Kidney (tissue), 14 donors: ENCODE measurements around the gene ASTN2. TPM values are rescaled to one million over a fixed set of nuclear protein-coding genes. Genes with fewer than 3 reads are reported as not detected.

Experiments
- DNase-seq, 5 donors: peaks; one replicate each; pipeline ENCODE4 v3.0.0-alpha.2; 2013 to 2020
- FAIRE-seq: peaks from 2 replicates; lab custom pipeline; 2012; peaks lifted over from hg19 to GRCh38; lab: Jason Lieb, UNC
- H3K27ac ChIP-seq, 2 donors: one replicate each; pipeline ENCODE4 v1.7.0; 2013; ENCODE audit warnings: low read depth in 2 of 2, low read length in 2 of 2, inconsistent platforms in 1 of 2
- H3K27me3 ChIP-seq: one replicate; pipeline ENCODE4 v1.7.1; 2013; ENCODE audit warnings: low read length, inconsistent platforms; ENCODE audit not compliant: control insufficient read depth, insufficient read depth
- H3K36me3 ChIP-seq, 3 donors: one replicate each; pipeline versions ENCODE4 v1.7.0 to v1.7.1; 2013; ENCODE audit warnings: low read length in 3 of 3, control low read depth in 1 of 3, inconsistent platforms in 1 of 3; ENCODE audit not compliant: insufficient read depth in 3 of 3, control insufficient read depth in 2 of 3
- H3K4me1 ChIP-seq, 3 donors: one replicate each; pipeline versions ENCODE4 v1.7.0 to v1.7.1; 2013; ENCODE audit warnings: low read length in 3 of 3, inconsistent platforms in 1 of 3, low read depth in 1 of 3; ENCODE audit not compliant: control insufficient read depth in 2 of 3, insufficient read depth in 2 of 3
- H3K4me3 ChIP-seq, 3 donors: one replicate each; pipeline versions ENCODE4 v1.7.0 to v1.8.1; 2013; ENCODE audit warnings: low read length in 3 of 3, control low read depth in 1 of 3, inconsistent platforms in 1 of 3
- H3K9ac ChIP-seq, 3 donors: one replicate each; pipeline versions ENCODE4 v1.7.0 to v1.7.1; 2013; ENCODE audit warnings: low read length in 3 of 3, control low read depth in 1 of 3, inconsistent platforms in 1 of 3
- H3K9me3 ChIP-seq, 3 donors: one replicate each; pipeline versions ENCODE4 v1.7.0 to v1.7.1; 2013; ENCODE audit warnings: low read length in 3 of 3, control low read depth in 1 of 3, inconsistent platforms in 1 of 3; ENCODE audit not compliant: control insufficient read depth in 2 of 3, insufficient read depth in 1 of 3
- intact Hi-C: fragments of 100-400 bp; cut with DNase I; formaldehyde crosslinking; loops from one replicate; pipeline ENCODE4 v1.11.1; 2022
- polyA plus RNA-seq: library from polyadenylated mRNA; stranded (reverse); fragments of 350-450 nt; fragmentation: Illumina TruSeq; extraction: RNeasy Lipid Tissue Mini Kit (QIAGEN cat#74804); gene quantifications from one replicate; pipeline ENCODE4 v1.2.3, GENCODE V29; 2014; ENCODE audit warnings: low read depth, low replicate concordance; ENCODE audit not compliant: insufficient read depth
- total RNA-seq: library from RNA; stranded (reverse); fragmentation: NEBNext Ultra II Directional; extraction: Animal tissue kit (Norgen Biotek cat#: 25700); gene quantifications from one replicate; pipeline ENCODE4 v1.2.1, GENCODE V29; 2021
- TF ChIP-seq, protein P1 (sequence below): IDR thresholded peaks from 3 replicates; pipeline ENCODE4 v1.5.1; 2012; ENCODE audit warnings: mild to moderate bottlenecking, moderate library complexity, borderline replicate concordance; ENCODE audit not compliant: insufficient read depth; ENCODE audit errors: extremely low read depth
- donor health status: control.
- donor health status: control.
- donor health status: control.
- donor health status: control.
- donor health status: control.
- donor health status: DM: yes; HTN: yes; CAD: no.
- donor health status: Normal renal cell carcinoma (clear cell type).

ASTN2 gene
- total and polyA plus RNA-seq, 2 donors from 2014 or later, result 7.6 to 11.5 TPM

DNA sequence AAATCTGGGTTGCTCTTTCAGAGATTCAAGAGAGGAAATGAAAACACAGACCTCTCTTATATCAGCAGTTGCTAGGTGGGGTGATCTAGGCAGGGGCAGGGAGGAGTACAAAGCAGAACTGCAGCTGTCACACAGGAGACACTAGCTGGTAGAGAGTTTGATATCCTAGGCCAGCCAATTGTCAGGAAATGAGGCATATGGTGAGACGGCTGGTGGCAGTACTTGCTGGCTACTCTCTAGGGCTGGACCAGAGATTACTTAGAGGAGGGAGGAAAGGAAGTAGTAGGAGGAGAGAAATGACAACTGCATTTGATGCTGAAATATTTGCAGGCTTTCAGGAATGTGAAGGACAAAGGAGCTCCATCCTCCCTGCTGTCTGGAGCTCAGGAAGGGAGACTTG, 614.0 kb downstream of the ASTN2 start:
- Histone ChIP-seq H3K27ac (no peak overlapping the region), H3K9me3 (no peaks in the 10 kb centered on the region), H3K27me3 (no peaks in the 10 kb centered on the region), H3K4me3 (no peak overlapping the region), H3K4me1 (no peaks in the 10 kb centered on the region), H3K36me3 (no peaks in the 10 kb centered on the region), H3K9ac (no peak overlapping the region)
- DNase-seq (no peak), FAIRE-seq (no peak)
- intact Hi-C loops, result no loop called here
- TF ChIP-seq, protein P1, sequence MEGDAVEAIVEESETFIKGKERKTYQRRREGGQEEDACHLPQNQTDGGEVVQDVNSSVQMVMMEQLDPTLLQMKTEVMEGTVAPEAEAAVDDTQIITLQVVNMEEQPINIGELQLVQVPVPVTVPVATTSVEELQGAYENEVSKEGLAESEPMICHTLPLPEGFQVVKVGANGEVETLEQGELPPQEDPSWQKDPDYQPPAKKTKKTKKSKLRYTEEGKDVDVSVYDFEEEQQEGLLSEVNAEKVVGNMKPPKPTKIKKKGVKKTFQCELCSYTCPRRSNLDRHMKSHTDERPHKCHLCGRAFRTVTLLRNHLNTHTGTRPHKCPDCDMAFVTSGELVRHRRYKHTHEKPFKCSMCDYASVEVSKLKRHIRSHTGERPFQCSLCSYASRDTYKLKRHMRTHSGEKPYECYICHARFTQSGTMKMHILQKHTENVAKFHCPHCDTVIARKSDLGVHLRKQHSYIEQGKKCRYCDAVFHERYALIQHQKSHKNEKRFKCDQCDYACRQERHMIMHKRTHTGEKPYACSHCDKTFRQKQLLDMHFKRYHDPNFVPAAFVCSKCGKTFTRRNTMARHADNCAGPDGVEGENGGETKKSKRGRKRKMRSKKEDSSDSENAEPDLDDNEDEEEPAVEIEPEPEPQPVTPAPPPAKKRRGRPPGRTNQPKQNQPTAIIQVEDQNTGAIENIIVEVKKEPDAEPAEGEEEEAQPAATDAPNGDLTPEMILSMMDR, result no peak

DNA sequence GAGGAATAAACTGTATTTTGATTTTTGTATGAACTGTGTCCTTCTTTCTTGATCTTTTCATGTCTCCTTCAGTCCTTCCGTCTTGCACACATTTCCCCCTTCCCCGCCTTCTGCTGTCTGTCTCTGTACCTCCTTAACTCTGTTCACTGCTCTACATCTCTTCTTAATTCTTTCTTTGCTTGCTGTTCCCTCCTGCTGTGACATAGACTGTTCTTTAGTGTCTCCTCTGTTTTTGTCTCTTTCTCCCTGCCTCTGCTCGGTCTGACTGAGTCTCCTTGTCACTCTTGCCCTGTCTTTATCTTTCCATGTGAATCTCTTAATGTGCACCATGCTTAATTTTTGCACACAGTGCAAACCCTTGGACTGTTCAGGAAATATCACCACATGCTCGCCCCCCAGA, 614.8 kb downstream of the ASTN2 start:
- intact Hi-C loops, result no loop called here
- FAIRE-seq (no peak), DNase-seq (no peak)
- TF ChIP-seq, protein P1, result no peak
- Histone ChIP-seq H3K4me1 (no peaks in the 10 kb centered on the region), H3K27ac (no peak overlapping the region), H3K9me3 (no peaks in the 10 kb centered on the region), H3K9ac (no peak overlapping the region), H3K36me3 (no peaks in the 10 kb centered on the region), H3K27me3 (no peaks in the 10 kb centered on the region), H3K4me3 (no peak overlapping the region)

GRCh38 chr9:116798521-116798920, 616.3 kb downstream of the ASTN2 start:
- DNase-seq (no peak), FAIRE-seq (no peak)
- TF ChIP-seq, protein P1, result no peak
- H3K36me3 ChIP-seq, result no peaks in the 10 kb centered on the region
- no peaks in the 10 kb centered on the region for H3K9me3 ChIP-seq
- H3K27ac ChIP-seq, result no peak overlapping the region
- H3K4me3 ChIP-seq, result no peak overlapping the region
- H3K27me3 ChIP-seq, result no peaks in the 10 kb centered on the region
- no peak overlapping the region for H3K9ac ChIP-seq
- intact Hi-C loops, result no loop called here
- no peaks in the 10 kb centered on the region for H3K4me1 ChIP-seq

GRCh38 chr9:116797276-116797675, 617.6 kb downstream of the ASTN2 start:
- Histone ChIP-seq H3K9me3 (no peaks in the 10 kb centered on the region), H3K9ac (no peak overlapping the region), H3K4me3 (no peak overlapping the region), H3K4me1 (no peaks in the 10 kb centered on the region), H3K36me3 (no peaks in the 10 kb centered on the region), H3K27ac (no peak overlapping the region), H3K27me3 (no peaks in the 10 kb centered on the region)
- no peak for DNase-seq
- intact Hi-C loops, result no loop called here
- TF ChIP-seq, protein P1, result no peak
- no peak for FAIRE-seq
